AML-193 (cell line): ENCODE measurements around the gene MYL10.

ENCODE experiments used
- DNase-seq, 2 experiments: peaks; one replicate each; lab custom pipeline; 2025; lab: John Stamatoyannopoulos, UW

MYL10 gene

DNA sequence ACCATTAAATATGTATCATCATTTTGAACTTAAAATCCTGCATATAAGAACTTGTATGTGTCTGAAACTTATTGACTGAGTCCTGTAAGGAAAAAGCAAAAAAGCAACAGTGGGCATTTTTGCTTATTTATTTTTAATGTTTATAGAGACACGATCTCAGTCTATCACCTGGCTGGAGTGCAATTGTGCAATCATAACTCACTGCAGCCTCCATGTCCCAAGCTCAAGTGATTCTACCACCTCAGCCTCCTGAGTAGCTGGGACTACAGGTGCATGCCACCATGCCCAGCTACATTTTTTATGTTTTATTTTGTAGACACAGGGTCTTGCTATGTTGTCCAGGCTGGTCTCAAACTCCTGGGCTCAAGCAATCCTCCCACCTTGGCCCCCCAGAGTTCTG, 32.2 kb downstream of the MYL10 start:
- no peak for DNase-seq

DNA sequence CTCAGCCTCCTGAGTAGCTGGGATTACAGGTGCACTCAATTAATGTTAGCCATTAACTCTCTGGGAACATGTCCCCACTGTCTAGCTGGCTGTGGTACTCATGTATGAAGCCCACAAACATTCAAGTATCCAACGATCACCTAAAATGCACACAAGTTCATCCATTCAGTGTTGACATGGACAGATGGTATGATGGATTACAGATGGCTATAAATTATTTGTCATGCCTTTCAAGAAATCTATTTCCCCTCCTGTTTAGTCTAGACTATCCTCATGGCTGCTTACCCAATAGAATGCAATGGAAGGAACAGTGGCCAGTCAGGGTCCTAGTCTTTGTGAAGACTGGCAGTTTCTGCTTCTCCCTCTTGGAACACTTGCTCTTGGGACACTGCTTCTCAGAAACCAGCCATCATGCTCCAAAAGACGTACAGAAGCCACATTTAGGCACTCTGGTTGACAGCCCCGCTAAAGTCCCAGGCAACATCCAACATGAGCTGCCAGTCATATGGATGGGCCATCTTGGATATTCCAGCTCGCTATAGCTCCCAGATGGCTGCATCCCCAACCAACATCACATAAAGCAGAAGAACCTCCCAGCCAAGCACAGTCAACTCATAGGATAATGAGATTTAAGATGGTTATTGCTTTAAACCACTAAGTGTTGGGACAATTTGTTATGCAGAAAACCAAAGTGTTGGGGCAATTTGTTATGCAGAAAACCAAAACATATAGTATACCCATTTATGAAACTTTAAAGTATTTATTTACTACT, 33.1 kb downstream of the MYL10 start:
- no peak for DNase-seq

DNA sequence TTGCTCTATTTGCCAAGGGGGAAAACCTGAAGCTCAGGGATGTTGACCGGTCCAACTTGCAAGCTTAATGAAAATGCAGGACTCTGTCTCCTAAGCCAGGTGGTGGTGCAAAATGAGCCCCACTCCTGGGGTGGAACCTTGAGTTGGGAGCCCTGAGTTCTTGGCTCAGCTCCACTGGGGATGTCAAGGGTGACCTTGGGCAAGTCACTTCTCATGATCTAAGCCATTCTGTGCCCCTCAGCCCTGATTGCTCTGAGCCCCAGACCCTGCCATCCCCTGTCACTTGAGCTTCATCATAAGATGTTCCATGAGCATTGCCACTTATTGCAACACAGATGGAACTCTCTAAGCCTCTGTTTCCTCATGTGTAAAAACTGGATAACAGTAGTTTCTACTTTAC, 33.9 kb downstream of the MYL10 start:
- no peak for DNase-seq

DNA sequence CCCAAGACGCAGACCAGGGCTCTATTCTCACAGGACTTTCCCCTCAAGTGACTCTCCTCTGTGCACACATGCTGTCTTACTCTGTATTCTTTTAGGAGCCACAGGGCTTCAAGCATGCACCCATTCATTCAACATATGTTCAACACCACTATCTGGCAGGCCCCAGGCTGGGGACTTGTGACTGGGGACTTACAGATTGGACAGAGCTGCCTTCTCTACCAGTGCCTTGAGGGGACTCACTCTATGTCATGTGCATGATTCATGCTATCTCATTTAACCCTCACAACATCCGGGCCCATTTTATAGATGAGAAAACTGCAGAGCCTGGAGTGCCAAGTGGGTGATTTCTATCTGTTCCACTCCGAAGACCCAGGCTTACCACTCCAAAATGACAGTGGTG, 34.3 kb downstream of the MYL10 start:
- DNase-seq, result no peak

DNA sequence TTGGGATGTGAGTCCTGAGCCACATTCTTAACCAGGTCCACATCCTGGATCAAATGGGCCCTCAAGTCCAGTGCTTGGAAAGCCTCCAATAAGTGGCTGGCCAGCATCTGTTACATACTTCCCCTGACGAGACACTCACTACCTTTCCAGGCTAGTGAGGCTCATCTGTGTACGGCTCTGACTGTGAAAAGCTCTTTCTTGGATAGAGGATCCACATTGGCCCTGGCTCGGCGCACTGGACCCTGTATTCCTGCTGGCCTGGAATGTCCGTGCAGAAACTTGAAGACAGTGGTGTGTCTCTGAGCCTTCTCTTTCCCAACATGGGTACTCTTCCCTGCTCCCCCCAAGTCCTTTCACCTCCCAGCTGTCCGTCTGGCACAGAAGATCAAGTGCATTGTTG, 35.5 kb downstream of the MYL10 start:
- DNase-seq, result no peak

DNA sequence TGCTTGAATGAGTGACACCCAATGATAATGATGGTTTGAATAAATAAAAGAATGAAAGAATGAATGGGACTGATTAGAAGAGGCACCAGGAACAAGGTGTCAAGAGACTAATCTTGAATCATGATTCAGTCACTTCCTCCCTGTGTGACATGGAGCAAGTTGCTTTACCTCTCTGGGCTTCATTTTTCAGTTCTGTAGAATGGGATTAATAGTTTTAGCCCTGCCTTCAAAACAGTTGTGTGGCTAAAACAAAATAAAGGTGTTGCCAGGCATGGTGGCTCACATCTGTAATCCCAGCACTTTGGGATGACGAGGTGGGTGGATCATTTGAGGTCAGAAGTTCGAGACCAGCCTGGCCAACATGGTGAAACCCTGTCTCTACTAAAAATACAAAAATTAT, 37.6 kb downstream of the MYL10 start:
- no peak for DNase-seq

DNA sequence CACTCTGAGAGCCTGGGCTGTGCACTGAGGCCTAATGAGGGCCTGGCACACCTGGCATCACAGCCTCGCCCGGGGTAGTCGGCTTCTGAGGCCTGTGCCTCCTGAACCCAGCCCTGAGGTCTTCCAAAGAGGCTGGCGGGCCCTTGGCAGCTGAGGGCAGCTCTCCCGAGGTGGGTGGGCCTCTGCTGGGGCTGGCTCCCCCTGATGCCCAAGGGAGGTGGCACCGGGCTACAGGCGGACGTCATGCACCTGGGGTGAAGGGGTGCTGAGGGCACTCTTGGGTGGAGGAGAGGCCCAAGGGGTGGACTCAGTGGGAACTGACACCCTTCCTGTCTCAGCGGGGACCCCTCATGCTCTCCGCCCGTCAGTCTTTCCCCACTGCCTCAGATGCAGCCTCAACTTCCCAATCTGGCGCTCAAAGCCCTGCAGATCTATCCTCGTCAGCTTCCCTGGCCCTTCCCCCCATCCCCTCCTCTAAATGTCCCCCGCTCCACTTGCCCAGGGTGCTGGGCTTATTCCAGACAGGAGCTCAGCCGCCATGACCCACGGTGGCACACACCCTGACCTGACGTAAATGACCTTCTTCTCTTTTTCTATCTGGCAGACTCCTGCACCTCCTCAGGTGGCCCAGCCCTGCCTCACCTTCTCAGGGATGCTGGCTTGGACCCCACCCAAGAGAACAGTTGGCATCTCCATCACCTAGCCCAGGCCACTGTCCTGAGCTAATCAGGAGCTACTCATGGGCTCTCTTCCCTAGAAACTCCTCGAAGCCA, 38.2 kb downstream of the MYL10 start:
- DNase-seq, result no peak

DNA sequence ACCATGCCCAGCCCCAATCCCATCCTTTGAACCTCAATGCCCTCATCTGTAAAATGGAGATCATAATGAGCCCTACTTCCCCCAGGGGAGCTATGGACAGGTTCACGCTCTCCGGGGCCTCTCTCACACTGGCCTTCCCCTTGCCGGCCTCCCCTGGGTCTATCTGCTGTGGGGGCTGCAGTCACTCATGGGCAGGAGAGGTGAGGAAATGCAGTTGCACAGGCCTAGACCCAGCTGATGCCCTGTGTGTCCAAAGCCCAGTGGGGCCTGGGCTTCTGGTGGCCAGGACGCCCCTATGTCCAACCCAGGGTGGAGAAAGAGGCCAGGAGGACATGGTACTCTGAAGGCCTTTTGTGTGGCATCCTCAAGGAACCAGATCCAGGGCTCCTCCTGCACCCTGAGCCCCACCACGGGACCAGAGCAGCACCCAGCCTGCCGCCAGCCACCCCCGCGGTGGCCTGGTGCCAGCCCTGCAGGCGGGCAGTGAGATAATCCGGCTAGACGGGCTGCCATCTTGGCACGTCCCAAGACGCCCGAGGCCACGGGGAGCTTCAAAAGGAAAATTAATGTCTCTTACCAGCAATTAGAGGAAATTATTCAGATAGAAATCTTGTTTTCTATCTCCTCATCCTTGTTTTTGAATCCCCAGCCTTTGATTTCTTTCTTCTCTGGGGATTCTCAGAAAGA, 39.0 kb downstream of the MYL10 start:
- DNase-seq, result no peak

DNA sequence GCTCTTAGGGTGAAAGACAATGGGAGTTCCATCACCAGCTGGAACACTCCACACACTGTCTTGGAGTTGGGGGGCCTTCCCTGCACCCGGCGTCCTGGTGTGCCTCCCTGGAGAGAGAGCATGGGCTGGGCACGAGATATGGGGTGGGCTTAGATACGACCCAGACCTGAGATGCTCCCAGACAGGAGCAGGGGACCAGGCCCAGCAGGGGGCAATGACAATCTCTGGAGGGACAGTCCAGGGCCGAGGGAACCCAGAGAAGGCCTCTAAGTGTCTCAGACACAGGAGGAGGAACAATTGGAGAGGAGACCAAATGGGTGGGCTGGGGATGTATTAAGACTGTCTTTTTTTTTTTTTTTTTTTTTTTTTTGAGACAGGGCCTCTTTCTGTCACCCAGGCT, 40.0 kb downstream of the MYL10 start:
- no peak for DNase-seq

DNA sequence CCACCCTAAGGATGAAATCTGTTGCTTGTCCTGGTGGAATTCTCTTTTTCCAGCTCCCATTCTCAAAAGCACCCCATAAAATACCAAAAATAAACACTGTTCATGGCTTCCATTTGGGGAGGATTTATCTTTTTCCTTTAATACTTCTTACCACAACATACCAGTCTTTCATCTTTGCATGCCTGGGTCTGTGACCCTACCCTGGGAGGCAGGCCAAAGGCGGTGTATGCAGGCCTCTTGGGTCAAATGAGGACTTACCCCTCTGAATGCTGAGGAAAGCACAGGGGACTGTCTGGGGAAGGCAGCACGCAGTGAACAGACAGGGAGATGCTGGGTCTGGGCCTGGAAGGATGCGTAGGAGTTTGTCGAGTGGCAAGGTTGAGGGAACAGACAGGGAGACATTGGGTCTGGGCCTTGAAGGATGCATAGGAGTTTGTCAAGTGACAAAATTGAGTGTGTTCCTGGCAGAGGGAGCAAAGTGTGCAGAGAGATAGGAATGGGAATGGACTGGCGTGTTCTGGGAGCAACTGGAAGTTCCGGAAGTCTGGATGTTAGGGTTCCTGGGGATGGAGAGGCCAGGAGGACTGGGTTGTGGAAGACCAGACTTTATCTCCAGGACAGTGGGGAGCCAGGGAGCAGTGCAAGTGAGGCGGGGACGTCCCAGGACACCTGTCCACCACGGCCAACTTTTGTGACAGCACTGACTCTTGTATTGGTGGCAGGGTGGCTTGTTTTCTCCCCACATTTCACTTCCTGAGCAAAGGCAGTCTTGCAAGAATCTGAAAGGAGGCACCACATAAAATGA, 40.8 kb downstream of the MYL10 start:
- no peak for DNase-seq

DNA sequence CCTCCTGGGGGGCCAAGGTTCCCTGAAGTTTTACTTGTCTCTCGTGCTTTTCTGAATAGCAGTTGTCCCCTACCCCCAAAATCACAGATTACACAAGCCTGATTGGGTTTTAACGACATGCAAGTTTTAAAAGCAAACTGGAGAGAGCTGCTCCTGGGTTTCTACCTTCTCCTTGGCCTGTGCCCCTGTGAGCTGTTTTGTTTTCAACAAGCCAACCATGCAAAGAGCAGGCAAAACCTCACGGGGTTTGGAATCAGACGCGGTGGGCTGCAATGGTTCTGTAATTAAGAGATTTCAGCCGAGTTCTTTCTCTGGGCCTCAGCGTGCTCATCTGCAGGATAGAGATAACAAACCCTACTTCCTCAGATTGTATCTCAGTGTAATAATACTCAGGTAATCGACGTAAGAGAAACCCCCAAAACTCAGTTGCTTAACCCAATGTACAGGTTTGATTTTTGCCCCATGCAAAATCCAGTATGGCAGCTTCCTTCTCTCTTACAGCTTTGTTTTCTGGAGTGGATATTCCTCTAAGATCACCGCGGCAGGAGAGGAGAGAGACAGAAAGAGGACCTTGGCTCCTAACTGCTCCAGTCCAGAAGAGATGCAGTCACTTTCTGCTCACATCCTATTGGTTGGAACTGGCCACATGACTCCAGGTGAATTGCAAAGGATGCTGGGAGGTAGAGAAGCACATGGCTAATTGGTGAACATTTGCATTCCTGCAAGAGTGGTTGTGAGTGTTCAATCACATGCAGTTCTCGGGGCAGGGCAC, 42.0 kb downstream of the MYL10 start:
- no peak for DNase-seq

DNA sequence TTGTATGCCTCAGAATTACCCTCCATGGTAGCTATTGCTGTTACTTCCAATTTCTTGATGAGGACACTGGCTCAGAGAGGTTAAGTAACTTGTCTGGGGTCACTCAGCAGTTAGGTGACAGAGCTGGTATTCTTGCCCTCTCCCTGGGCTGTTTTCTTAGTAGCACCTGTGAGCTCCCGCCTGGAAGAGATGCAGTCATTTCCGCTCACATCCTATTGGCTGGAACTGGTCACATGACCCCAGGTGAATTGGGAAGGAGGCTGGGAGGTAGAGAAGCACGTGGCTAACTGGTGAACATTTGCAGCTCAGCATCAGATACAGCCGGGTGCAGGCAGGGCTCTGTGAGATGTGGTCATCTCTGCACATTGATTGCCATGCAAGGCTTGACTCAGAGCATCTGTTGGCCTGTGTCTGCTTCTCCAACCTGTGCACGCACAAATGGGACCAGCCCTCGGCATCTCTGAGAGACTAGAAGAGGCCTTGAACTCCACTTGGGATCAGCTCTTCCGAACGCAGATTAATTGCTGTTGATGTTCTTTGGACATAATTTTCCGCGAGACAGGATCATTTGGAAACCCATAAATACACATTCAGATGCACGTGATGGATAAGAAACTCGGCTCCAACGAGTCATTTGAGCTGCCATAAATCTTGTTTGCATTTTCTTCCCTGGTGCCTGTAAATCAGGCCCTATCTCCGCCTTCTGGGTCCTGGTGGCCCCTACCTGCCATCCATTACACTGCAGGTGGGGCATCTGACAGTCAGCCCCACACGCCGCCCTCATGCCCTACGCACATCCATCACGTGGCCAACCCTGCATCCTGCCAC, 42.8 kb downstream of the MYL10 start:
- DNase-seq, result no peak

DNA sequence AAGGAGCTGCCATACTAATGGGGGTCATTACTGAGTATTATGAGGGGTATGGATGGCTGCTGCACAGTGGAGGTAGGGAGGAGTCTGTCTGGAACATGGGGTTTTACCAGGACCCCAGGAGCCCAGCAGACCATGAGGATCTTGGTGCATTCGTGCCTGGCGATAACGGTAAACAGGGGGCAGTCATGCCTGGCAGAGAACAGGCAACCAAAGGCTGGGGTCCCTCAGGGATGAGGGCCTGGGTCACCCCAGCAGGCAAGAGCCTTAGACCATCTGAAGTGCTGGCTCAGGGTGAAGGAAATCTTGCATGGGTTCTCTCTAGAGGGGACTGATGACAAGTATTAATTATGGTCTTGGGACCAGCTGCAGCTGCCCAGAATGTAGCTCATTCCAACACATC, 46.1 kb downstream of the MYL10 start:
- no peak for DNase-seq

DNA sequence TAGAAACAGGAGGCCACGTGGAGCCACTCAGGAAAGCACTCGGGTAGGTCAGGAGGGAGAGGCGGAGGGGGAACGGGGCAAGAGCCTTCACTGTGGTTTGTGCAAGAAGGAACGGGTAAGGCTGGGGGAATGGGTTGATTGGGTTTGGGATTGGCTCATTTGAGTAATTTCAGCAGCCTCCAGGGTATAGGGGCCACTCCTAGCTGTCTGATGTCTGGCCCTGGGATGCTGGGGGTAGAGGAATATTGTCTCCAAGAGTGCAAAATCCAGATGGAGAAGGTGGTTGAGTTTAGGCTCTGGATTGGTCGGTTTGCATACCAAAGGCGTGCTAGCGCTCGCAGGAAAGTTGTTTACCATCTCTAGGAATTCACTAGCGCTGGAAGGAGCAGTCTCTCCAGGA, 47.2 kb downstream of the MYL10 start:
- DNase-seq, result no peak

DNA sequence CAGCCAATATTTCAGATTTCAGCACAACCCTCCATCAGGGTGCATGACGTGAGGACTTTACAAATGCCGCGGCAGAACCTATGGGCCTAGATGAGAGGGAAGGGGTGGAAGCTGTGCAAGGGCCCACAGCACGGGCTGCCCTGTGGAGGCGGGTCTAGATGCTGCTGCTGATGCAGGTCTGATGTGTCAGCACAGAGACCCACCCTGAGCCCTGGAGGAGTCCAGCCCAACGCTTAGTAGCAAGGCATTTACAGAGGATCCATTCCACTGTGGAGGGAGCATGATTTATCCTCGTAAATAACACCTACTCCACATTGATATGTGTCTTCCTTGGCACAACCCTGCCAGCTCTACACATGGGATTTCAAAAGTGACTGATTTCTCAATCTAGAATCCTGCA, 48.5 kb downstream of the MYL10 start:
- no peak for DNase-seq

DNA sequence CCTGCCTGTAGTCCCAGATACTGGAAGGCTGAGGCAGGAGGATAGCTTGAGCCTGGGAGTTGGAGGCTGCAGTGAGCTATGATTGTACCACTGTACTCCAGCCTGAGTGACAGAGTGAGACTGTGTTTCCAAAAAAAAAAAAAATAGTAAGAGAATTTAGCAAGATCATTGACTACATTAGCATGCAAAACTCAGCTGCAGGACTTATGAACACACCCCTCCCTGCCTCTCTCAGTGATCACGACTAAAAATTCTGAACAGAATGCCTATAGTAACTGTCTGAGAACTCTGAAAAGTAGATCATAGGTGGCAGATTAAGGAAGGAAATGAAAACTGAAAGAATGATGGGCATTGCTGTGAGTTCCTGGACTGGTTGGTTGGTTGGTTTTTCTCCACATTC, 50.5 kb downstream of the MYL10 start:
- no peak for DNase-seq

DNA sequence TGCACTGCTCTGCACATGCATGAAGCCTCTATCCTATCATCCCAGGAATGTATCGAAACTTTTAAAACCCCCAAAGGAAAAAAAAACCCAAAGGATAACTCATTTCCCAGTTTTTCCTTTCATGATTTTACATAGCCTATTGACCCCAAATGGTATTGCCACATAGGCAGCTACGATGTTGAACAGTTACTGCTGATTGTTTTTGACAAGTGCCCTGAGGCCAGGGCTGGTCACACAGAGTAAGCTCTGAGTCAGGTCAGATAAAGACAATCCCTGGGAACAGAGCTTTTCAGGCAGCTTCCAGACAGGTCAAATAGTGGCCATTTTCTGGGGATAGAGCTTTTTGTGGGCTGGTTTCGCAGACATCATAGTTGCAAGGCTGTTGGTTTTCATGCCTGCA, 52.1 kb downstream of the MYL10 start:
- no peak for DNase-seq

DNA sequence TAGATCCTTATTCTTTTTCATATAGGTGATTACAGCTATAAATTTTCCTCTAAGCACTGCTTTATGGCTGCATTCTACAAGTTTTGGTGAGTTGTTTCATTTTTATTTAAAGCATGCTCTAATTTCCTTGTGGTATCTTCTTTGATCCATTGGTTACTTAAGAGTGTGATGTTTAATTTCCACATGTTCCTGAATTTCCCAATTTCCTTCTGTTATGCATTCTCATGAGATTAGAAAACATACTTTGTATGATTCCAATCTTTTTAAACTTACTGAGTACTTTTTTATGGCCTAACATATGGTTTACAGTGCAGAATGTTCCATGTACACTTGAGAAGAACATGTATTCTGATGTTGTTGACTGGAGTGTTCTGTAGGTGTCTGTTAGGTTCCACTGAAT, 53.4 kb downstream of the MYL10 start:
- no peak for DNase-seq

DNA sequence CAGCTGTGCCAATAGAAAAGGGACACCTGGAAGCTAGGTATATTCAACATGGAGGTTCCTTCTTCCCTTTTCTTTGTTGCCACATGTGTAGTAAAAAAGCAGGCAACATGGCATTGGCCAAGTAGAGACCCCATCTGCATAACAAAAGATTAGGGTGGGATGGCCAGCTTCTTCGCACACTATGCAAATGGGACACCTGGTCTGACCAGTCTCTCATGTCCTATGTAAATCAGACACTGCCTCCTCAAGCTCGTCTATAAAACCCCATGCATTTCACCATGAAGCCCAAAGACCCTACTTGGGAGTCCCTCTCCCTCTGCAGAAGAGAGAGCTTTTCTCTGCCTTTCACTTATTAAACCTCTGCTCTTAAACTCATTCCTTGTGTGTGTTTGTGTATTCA, 53.9 kb downstream of the MYL10 start:
- no peak for DNase-seq

DNA sequence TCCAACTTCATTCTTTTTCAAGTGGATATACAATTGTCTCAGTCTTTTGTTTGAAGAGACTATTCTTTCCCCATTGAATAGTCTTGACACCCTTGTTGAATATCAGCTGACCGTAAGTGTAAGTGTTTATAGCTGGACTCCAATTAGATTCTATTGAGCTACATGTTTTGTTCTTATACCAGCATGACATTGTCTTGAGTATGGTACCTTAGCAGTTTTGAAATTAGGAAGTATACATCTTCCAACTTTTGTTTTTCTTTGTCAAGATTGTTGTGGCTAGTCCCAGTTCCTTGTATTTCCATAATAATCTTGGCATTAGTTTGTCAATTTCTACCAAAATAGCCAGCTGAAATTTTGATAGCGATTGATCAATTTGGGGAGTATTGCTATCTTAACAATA, 56.9 kb downstream of the MYL10 start:
- no peak for DNase-seq

DNA sequence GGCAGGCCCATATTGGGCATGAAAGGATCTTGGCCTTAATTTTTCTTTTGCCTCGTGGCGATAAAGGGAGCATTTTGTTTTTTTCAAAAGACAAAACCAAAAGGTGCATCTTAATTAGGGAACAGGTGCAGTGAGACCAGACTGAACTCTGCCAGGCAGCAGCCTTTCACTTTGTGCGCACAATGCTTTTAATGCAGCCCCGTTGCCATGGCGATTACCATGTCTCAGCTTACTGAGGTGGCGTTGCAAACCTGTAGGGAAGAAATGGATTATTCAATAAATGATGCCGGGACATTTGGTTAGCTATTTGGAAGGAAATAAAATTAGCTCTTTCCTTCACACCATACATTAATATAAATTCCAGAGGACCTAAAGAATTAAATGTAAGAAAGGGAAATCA, 61.9 kb downstream of the MYL10 start:
- DNase-seq, result no peak
